Dedifferentiated amniotic fluid mesenchymal stem cell (primary cell): Measurements from ENCODE around the gene SHH.

Source experiments
- DNase-seq: peaks from one replicate; pipeline ENCODE4 v3.0.0-alpha.2; 2016; ENCODE audit errors: extremely low spot score

SHH gene

GRCh38 chr7:155792315-155792960 lies 19.8 kb downstream of the SHH start:
- no peak for DNase-seq

GRCh38 chr7:155791836-155792235 lies 20.4 kb downstream of the SHH start:
- DNase-seq = no peak

GRCh38 chr7:155791214-155791737 lies 21.0 kb downstream of the SHH start:
- DNase-seq = no peak

- DNase-seq = no peak
Observed at GRCh38 chr7:155790666-155791065, 21.6 kb downstream of the SHH start.

- DNase-seq = no peak
Observed at GRCh38 chr7:155789001-155789725, 23.1 kb downstream of the SHH start.

- DNase-seq = no peak
Observed at GRCh38 chr7:155788616-155789000, 23.7 kb downstream of the SHH start.

- DNase-seq = no peak
Observed at GRCh38 chr7:155787171-155787851, 25.0 kb downstream of the SHH start.

- DNase-seq = no peak
Observed at GRCh38 chr7:155786491-155786890, 25.8 kb downstream of the SHH start.

GRCh38 chr7:155785536-155785935 lies 26.7 kb downstream of the SHH start:
- DNase-seq = no peak

GRCh38 chr7:155782466-155782865 lies 29.8 kb downstream of the SHH start:
- DNase-seq = no peak

- no peak for DNase-seq
Observed at GRCh38 chr7:155781433-155781832, 30.8 kb downstream of the SHH start.

GRCh38 chr7:155780884-155781283 lies 31.4 kb downstream of the SHH start:
- no peak for DNase-seq

- no peak for DNase-seq
Observed at GRCh38 chr7:155778349-155778748, 33.9 kb downstream of the SHH start.

GRCh38 chr7:155776606-155777005 lies 35.7 kb downstream of the SHH start:
- no peak for DNase-seq

GRCh38 chr7:155775691-155776090 lies 36.6 kb downstream of the SHH start:
- no peak for DNase-seq

- no peak for DNase-seq
Observed at GRCh38 chr7:155774947-155775346, 37.3 kb downstream of the SHH start.

GRCh38 chr7:155773531-155773930 lies 38.7 kb downstream of the SHH start:
- DNase-seq = no peak

- no peak for DNase-seq
Observed at GRCh38 chr7:155770241-155770640, 42.0 kb downstream of the SHH start.

- DNase-seq = no peak
Observed at GRCh38 chr7:155769701-155770100, 42.6 kb downstream of the SHH start.

GRCh38 chr7:155766966-155767916 lies 45.0 kb downstream of the SHH start:
- DNase-seq = no peak

GRCh38 chr7:155766386-155766785 lies 45.9 kb downstream of the SHH start:
- DNase-seq = no peak

GRCh38 chr7:155765458-155765857 lies 46.8 kb downstream of the SHH start:
- no peak for DNase-seq
